ENCODE measurements around the gene STK32C.
"Not testable (repeated sequence)": the region's sequence is repeated elsewhere in the genome, so short reads cannot be mapped to it uniquely, and the experiment has no call there.

The STK32C gene

GRCh38 chr10:132164761-132165278 is 142.9 kb downstream of the STK32C start:
- TF ChIP-seq PAX5 (IDR thresholded peaks at IDR 0.05; ENCODE audit: insufficient read depth, low read length, severe bottlenecking): no peak
- TF ChIP-seq POLR2AphosphoS5 (IDR thresholded peaks at IDR 0.05; ENCODE audit: low read depth, low read length): no peak
- no peak for TF ChIP-seq POLR2A (IDR thresholded peaks at IDR 0.05; ENCODE audit: low read depth, low read length)
- TF ChIP-seq SPI1 (IDR thresholded peaks at IDR 0.05; ENCODE audit: low read depth, low read length): no peak
- no peak for TF ChIP-seq POU2F2 (IDR thresholded peaks at IDR 0.05; ENCODE audit: low read depth, low read length)
- no peak for TF ChIP-seq TAF1 (IDR thresholded peaks at IDR 0.05; ENCODE audit: low read depth, low read length)
- DNase-seq (ENCODE audit: insufficient read length, low spot score) (no peak), FAIRE-seq (no peak)

- TF ChIP-seq POLR2AphosphoS5 (IDR thresholded peaks at IDR 0.05; ENCODE audit: low read depth, low read length) (no peak), TAF1 (IDR thresholded peaks at IDR 0.05; ENCODE audit: low read depth, low read length) (no peak), POU2F2 (IDR thresholded peaks at IDR 0.05; ENCODE audit: low read depth, low read length) (no peak), PAX5 (IDR thresholded peaks at IDR 0.05; ENCODE audit: insufficient read depth, low read length, severe bottlenecking) (no peak), SPI1 (IDR thresholded peaks at IDR 0.05; ENCODE audit: low read depth, low read length) (no peak), POLR2A (IDR thresholded peaks at IDR 0.05; ENCODE audit: low read depth, low read length) (no peak)
- DNase-seq (ENCODE audit: insufficient read length, low spot score) (no peak), FAIRE-seq (no peak)
These were observed 143.8 kb downstream of the STK32C start for GRCh38 chr10:132163826-132164515.

- DNase-seq (ENCODE audit: insufficient read length, low spot score): peak; percentile 75
- TF ChIP-seq PAX5 (IDR thresholded peaks at IDR 0.05; ENCODE audit: insufficient read depth, low read length, severe bottlenecking) (no peak), POLR2AphosphoS5 (IDR thresholded peaks at IDR 0.05; ENCODE audit: low read depth, low read length) (no peak), POU2F2 (IDR thresholded peaks at IDR 0.05; ENCODE audit: low read depth, low read length) (no peak), TAF1 (IDR thresholded peaks at IDR 0.05; ENCODE audit: low read depth, low read length) (no peak), SPI1 (IDR thresholded peaks at IDR 0.05; ENCODE audit: low read depth, low read length) (no peak), POLR2A (IDR thresholded peaks at IDR 0.05; ENCODE audit: low read depth, low read length) (no peak)
- peak; percentile 72 for FAIRE-seq
These were observed 144.4 kb downstream of the STK32C start for GRCh38 chr10:132163278-132163765.

- DNase-seq (ENCODE audit: insufficient read length, low spot score) (no peak), FAIRE-seq (no peak)
- TF ChIP-seq PAX5 (IDR thresholded peaks at IDR 0.05; ENCODE audit: insufficient read depth, low read length, severe bottlenecking) (no peak), TAF1 (IDR thresholded peaks at IDR 0.05; ENCODE audit: low read depth, low read length) (no peak), SPI1 (IDR thresholded peaks at IDR 0.05; ENCODE audit: low read depth, low read length) (no peak), POU2F2 (IDR thresholded peaks at IDR 0.05; ENCODE audit: low read depth, low read length) (no peak), POLR2A (IDR thresholded peaks at IDR 0.05; ENCODE audit: low read depth, low read length) (no peak), POLR2AphosphoS5 (IDR thresholded peaks at IDR 0.05; ENCODE audit: low read depth, low read length) (no peak)
These were observed 145.0 kb downstream of the STK32C start for GRCh38 chr10:132162590-132163277.

GRCh38 chr10:132162021-132162531 is 145.7 kb downstream of the STK32C start:
- no peak for TF ChIP-seq TAF1 (IDR thresholded peaks at IDR 0.05; ENCODE audit: low read depth, low read length)
- no peak for TF ChIP-seq POLR2AphosphoS5 (IDR thresholded peaks at IDR 0.05; ENCODE audit: low read depth, low read length)
- TF ChIP-seq POLR2A (IDR thresholded peaks at IDR 0.05; ENCODE audit: low read depth, low read length): no peak
- no peak for TF ChIP-seq PAX5 (IDR thresholded peaks at IDR 0.05; ENCODE audit: insufficient read depth, low read length, severe bottlenecking)
- no peak for TF ChIP-seq POU2F2 (IDR thresholded peaks at IDR 0.05; ENCODE audit: low read depth, low read length)
- TF ChIP-seq SPI1 (IDR thresholded peaks at IDR 0.05; ENCODE audit: low read depth, low read length): no peak
- peak; percentile 72 for FAIRE-seq
- DNase-seq (ENCODE audit: insufficient read length, low spot score): no peak

- not testable (repeated sequence) for FAIRE-seq; DNase-seq (ENCODE audit: insufficient read length, low spot score)
These were observed 146.7 kb downstream of the STK32C start for GRCh38 chr10:132160834-132161622.

GRCh38 chr10:132160231-132160630 is 147.5 kb downstream of the STK32C start:
- not testable (repeated sequence) for DNase-seq (ENCODE audit: insufficient read length, low spot score); FAIRE-seq

GRCh38 chr10:132159302-132160230 is 148.2 kb downstream of the STK32C start:
- not testable (repeated sequence) for FAIRE-seq; DNase-seq (ENCODE audit: insufficient read length, low spot score)

- TF ChIP-seq POLR2AphosphoS5 (IDR thresholded peaks at IDR 0.05; ENCODE audit: low read depth, low read length): no peak
- TF ChIP-seq SPI1 (IDR thresholded peaks at IDR 0.05; ENCODE audit: low read depth, low read length): no peak
- TF ChIP-seq PAX5 (IDR thresholded peaks at IDR 0.05; ENCODE audit: insufficient read depth, low read length, severe bottlenecking): no peak
- TF ChIP-seq POU2F2 (IDR thresholded peaks at IDR 0.05; ENCODE audit: low read depth, low read length): no peak
- no peak for TF ChIP-seq POLR2A (IDR thresholded peaks at IDR 0.05; ENCODE audit: low read depth, low read length)
- TF ChIP-seq TAF1 (IDR thresholded peaks at IDR 0.05; ENCODE audit: low read depth, low read length): no peak
- no peak for FAIRE-seq
- no peak for DNase-seq (ENCODE audit: insufficient read length, low spot score)
These were observed 148.9 kb downstream of the STK32C start for GRCh38 chr10:132158823-132159222.
